Measurements from ENCODE around the gene LCE2C. TPM values are rescaled to one million over a fixed set of nuclear protein-coding genes. Genes with fewer than 3 reads are reported as not detected.
A peak's percentile ranks its signal among the peaks of the same experiment; 100 is the strongest.

The LCE2C gene
- total and polyA plus RNA-seq, 2 donors (not counting 1 experiment from before 2014, with no cell fraction given): 1.5 TPM; not detected in 1

DNA sequence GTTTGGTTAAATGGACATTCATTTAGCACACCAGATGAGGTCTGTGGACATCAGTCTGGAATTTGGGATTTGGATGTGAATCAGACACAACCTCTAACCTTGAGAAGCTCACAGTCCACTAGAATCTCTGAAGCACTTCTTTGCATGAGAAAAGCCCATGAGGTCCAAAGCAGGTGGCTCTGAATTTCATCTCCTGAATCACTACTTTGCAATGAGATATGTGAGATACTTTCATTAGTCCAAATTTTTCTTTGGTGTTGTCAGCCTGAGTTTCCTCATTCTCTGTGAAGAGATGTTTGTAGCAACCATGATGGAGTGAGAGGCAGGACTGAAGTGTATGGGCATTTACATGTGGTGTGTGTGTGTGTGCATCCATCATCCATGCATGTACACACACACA lies 28.4 kb upstream of the LCE2C start:
- Histone ChIP-seq H3K9me3 (ENCODE audit: control insufficient read depth, insufficient read depth, low read depth, low read length) (no peaks in the 10 kb centered on the region), H3K4me2 (ENCODE audit: extremely low read depth, insufficient read depth, low read length) (no peak overlapping the region), H3K27me3 (ENCODE audit: control insufficient read depth, insufficient read depth, low read length) (no peaks in the 10 kb centered on the region), H4K20me1 (ENCODE audit: control insufficient read depth, extremely low read depth, insufficient read depth, low read length) (no peaks in the 10 kb centered on the region), H3K27ac (ENCODE audit: insufficient read depth, low read length) (no peak overlapping the region), H2AFZ (ENCODE audit: low read length) (no peak overlapping the region), H3K4me1 (ENCODE audit: control insufficient read depth, extremely low read depth, insufficient read depth, low read length) (peaks cover 2% of the 10 kb centered on the region), H3K79me2 (ENCODE audit: control insufficient read depth, insufficient read depth, low read length) (no peaks in the 10 kb centered on the region), H3K4me3 (replicated peaks in 1 of 4; ENCODE audit: control extremely low read depth in 1 of 4, insufficient read depth in 1 of 4, low read depth in 3 of 4, low read length in 4 of 4) (no peak overlapping the region), H3K36me3 (ENCODE audit: control insufficient read depth, insufficient read depth, low read length) (no peaks in the 10 kb centered on the region), H3K9ac (ENCODE audit: insufficient read depth, low read length) (no peak overlapping the region)
- TF ChIP-seq EZH2 (IDR thresholded peaks at IDR 0.05; ENCODE audit: low read length, missing control alignments): no peak
- TF ChIP-seq, protein P1, sequence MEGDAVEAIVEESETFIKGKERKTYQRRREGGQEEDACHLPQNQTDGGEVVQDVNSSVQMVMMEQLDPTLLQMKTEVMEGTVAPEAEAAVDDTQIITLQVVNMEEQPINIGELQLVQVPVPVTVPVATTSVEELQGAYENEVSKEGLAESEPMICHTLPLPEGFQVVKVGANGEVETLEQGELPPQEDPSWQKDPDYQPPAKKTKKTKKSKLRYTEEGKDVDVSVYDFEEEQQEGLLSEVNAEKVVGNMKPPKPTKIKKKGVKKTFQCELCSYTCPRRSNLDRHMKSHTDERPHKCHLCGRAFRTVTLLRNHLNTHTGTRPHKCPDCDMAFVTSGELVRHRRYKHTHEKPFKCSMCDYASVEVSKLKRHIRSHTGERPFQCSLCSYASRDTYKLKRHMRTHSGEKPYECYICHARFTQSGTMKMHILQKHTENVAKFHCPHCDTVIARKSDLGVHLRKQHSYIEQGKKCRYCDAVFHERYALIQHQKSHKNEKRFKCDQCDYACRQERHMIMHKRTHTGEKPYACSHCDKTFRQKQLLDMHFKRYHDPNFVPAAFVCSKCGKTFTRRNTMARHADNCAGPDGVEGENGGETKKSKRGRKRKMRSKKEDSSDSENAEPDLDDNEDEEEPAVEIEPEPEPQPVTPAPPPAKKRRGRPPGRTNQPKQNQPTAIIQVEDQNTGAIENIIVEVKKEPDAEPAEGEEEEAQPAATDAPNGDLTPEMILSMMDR (conservative IDR thresholded peaks at IDR 0.05 in 1 of 2, IDR thresholded peaks at IDR 0.05 in 1 of 2; ENCODE audit: low read depth in 1 of 2, low read length in 2 of 2): no peak
- no peak for DNase-seq (ENCODE audit: low read depth in 2 of 2)

DNA sequence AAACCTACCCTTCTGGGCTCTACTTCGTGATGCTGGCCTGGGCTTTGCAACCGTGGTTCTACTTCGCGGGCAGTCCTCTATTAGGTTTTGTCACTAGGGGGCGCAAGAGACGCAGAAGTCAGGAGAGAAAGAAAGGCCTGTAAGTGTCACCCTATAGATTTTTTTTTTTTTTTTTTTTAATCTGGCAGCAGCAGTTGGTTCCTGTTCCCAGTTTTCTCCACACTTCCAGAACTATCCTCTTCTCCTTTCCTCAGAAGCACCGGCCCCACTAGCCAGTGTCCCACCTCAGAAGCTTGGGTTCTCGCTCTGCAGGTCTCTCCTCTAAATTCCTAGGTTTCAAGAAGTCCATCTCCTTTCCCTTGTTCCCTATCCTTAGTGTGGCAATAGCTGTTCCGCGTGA lies 21.0 kb upstream of the LCE2C start:
- no peaks in the 10 kb centered on the region for H3K27me3 ChIP-seq (ENCODE audit: control insufficient read depth, insufficient read depth, low read length)
- no peak overlapping the region for H3K4me2 ChIP-seq (ENCODE audit: extremely low read depth, insufficient read depth, low read length)
- H3K9me3 ChIP-seq (ENCODE audit: control insufficient read depth, insufficient read depth, low read depth, low read length): no peaks in the 10 kb centered on the region
- H4K20me1 ChIP-seq (ENCODE audit: control insufficient read depth, extremely low read depth, insufficient read depth, low read length): no peaks in the 10 kb centered on the region
- no peak overlapping the region for H3K4me3 ChIP-seq (replicated peaks in 1 of 4; ENCODE audit: control extremely low read depth in 1 of 4, insufficient read depth in 1 of 4, low read depth in 3 of 4, low read length in 4 of 4)
- no peaks in the 10 kb centered on the region for H3K4me1 ChIP-seq (ENCODE audit: control insufficient read depth, extremely low read depth, insufficient read depth, low read length)
- H3K79me2 ChIP-seq (ENCODE audit: control insufficient read depth, insufficient read depth, low read length): no peaks in the 10 kb centered on the region
- DNase-seq (ENCODE audit: low read depth in 2 of 2): peak; percentile 10 to 64
- TF ChIP-seq, protein P1 (conservative IDR thresholded peaks at IDR 0.05 in 1 of 2, IDR thresholded peaks at IDR 0.05 in 1 of 2; ENCODE audit: low read depth in 1 of 2, low read length in 2 of 2): peak; percentile 76 to 87
- no peak for TF ChIP-seq EZH2 (IDR thresholded peaks at IDR 0.05; ENCODE audit: low read length, missing control alignments)
- H3K27ac ChIP-seq (ENCODE audit: insufficient read depth, low read length): no peak overlapping the region
- H3K9ac ChIP-seq (ENCODE audit: insufficient read depth, low read length): no peak overlapping the region
- H3K36me3 ChIP-seq (ENCODE audit: control insufficient read depth, insufficient read depth, low read length): no peaks in the 10 kb centered on the region
- H2AFZ ChIP-seq (ENCODE audit: low read length): peak overlapping the region; percentile 53

DNA sequence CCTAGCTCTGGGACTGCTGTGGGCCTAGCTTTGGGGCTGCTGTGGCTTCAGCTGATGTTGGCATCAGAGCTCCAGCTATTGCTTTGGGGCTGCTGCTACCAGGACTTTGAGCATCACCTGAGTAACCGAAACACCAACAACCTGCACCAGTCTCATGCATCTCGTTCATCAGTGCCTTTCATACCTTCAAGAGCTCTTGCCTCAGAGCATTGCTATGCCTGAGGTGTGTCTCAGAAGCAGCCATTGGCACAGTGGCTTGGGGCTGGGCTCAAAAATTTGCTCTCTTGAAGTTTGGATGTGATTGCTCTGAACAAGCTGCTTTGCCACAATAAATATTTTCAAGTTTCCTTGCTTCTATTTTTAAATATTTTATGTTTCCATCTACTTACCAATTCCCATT lies 18.6 kb upstream of the LCE2C start:
- no peaks in the 10 kb centered on the region for H3K79me2 ChIP-seq (ENCODE audit: control insufficient read depth, insufficient read depth, low read length)
- no peaks in the 10 kb centered on the region for H4K20me1 ChIP-seq (ENCODE audit: control insufficient read depth, extremely low read depth, insufficient read depth, low read length)
- H3K9me3 ChIP-seq (ENCODE audit: control insufficient read depth, insufficient read depth, low read depth, low read length): no peaks in the 10 kb centered on the region
- no peak overlapping the region for H3K4me2 ChIP-seq (ENCODE audit: extremely low read depth, insufficient read depth, low read length)
- no peak for TF ChIP-seq EZH2 (IDR thresholded peaks at IDR 0.05; ENCODE audit: low read length, missing control alignments)
- TF ChIP-seq, protein P1 (conservative IDR thresholded peaks at IDR 0.05 in 1 of 2, IDR thresholded peaks at IDR 0.05 in 1 of 2; ENCODE audit: low read depth in 1 of 2, low read length in 2 of 2): no peak
- H3K4me1 ChIP-seq (ENCODE audit: control insufficient read depth, extremely low read depth, insufficient read depth, low read length): no peaks in the 10 kb centered on the region
- DNase-seq (ENCODE audit: low read depth in 2 of 2): no peak
- no peaks in the 10 kb centered on the region for H3K27me3 ChIP-seq (ENCODE audit: control insufficient read depth, insufficient read depth, low read length)
- H2AFZ ChIP-seq (ENCODE audit: low read length): no peak overlapping the region
- no peak overlapping the region for H3K27ac ChIP-seq (ENCODE audit: insufficient read depth, low read length)
- H3K36me3 ChIP-seq (ENCODE audit: control insufficient read depth, insufficient read depth, low read length): no peaks in the 10 kb centered on the region
- no peak overlapping the region for H3K9ac ChIP-seq (ENCODE audit: insufficient read depth, low read length)
- no peak overlapping the region for H3K4me3 ChIP-seq (replicated peaks in 1 of 4; ENCODE audit: control extremely low read depth in 1 of 4, insufficient read depth in 1 of 4, low read depth in 3 of 4, low read length in 4 of 4)
